T-helper 9 cell (primary cell): ENCODE data around the gene NENF.

ENCODE experiments used
- DNase-seq: peaks from one replicate; pipeline ENCODE4 v3.0.0-alpha.2; 2020

NENF gene

DNA sequence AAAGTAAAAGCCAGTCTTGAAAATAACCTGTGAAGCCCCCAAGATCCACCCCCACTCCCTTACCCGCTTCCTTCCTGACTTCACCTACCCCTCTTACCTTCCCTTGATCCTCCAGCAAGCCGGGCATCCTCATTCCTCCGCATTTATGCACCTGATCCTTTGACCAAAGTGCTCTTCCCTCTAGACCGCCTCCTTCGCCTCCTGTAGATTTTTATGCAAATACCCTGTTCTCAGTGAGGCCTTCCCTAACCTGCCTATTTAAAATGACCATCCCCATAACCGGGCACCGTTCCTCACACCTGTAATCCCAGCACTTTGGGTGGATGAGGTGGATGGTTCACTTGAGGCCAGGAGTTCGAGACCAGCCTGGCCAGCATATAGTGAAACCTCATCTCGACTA, 1.1 kb upstream of the NENF start:
- no peak for DNase-seq

DNA sequence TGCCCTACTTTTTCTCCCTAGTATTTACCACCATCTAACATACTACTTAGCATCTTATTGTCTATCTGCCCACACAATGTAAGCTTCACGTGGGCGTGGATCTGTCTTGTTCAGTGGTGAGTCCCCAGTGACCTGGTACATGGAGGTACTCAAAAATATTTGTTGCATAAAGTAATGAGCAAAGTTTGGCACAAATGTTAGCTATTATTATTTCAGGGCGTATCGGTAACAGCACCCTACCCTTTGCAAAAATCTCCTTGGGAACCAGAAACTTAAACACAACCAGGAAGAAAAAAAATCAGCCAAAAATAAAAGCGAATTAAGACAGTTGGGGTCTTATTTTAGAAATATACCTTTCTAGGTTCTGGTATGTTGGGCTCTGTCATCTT, 454 bp upstream of the NENF start:
- no peak for DNase-seq

DNA sequence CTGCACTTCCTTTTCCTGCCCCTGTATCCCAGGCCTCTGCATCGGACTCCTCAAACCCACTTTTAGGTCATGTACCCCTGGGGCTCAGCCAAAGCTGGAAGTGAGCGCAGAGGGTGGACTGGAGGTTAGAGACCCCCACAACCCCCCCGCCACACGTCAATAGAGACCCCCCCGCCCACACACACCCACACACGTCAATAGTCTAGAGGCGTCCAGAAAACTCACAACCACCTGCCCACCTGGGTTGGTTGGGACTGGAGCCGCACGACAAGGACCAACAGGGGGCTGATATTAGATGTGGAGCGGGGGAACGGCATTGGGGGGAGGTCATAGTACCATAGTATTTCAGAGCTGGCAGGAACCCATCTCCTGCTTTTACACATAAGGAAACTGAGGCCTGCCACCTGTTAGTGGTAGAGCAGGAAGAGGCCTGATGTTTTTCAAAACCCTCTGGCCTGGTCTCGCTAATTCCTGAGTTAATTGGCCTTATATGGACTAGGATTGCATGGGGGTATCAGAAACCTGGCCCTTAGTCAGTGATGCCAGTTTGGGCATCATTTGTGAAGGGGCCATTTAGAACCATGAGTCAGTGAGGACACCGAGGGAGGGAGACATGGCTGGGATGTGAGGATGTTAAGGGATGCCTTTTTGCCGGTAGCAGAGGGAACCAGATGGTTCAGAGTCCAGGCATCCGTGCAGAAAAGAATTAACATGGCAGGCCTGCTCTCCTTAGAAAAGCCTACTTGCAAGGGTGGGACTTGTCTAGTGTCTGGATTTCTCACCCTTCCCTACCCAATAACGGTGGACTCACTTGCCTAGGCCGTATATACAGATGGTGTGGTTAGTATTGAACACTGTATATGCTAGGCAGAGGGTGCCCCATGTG, 1.1 kb downstream of the NENF start:
- DNase-seq, result no peak

DNA sequence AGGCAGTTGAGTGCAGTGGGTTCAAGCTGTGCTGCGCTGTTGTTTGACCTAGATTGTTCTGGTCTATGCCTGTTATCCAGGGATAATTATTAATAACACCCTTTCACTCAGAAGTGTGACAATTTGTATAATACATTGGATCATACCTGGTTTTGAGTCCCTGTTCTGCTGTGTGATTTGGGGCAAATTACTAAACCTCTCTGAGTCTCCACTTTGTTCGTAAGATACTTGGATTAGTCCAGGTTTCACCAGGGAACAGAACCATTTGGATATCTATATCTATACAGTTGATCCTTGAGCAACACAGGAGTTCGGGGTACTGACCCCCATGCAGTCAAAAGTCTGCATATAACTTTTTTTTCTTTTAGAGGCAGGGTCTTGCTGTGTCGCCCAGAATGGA, 2.3 kb downstream of the NENF start:
- no peak for DNase-seq

DNA sequence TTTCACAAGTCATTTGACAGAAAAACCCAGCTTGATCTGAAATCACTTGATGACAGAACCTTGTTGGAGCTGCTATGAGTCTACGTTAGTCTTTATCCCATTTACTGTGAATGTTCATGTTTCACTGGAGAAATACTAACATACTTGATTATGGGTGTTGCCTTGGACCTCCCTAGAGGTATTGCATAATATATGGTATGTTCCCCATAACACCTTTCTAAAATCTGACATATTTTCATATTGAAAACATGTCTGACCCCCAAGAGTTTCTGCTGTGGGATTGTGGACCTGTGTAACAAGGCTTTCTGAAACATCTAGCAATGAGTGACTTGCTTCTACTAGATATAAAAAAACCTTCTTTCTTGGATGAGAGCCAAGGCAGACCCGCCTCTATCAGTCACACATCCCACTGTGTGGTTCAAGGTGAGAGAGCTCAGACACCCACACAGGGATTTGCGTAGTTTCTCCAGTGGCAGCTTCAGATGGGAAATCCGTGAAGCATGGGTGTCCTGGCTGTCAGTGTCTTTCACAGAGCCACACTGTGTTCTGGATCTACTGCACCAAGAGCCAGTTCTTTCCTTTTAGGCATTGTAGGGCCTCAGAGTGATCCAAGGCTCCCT, 4.6 kb downstream of the NENF start:
- DNase-seq, result no peak

DNA sequence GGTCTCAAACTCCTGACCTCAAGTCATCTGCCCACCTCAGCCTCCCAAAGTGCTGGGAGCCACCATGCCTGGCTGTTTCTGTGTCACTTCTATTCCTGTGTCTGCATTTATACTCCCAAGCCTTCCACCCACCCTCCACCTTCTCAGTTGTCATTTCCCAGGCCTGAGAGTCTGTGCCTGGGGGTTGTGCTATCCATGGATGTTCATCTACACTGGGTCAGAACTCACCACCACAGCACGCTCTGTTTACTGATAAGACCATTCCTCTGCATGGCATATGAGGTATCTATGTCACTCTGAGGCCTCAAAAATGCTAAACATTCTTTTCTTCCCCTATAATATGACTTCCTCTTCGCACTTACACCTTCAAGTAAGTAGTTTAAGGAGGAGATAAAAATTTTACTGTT, 6.1 kb downstream of the NENF start:
- no peak for DNase-seq

DNA sequence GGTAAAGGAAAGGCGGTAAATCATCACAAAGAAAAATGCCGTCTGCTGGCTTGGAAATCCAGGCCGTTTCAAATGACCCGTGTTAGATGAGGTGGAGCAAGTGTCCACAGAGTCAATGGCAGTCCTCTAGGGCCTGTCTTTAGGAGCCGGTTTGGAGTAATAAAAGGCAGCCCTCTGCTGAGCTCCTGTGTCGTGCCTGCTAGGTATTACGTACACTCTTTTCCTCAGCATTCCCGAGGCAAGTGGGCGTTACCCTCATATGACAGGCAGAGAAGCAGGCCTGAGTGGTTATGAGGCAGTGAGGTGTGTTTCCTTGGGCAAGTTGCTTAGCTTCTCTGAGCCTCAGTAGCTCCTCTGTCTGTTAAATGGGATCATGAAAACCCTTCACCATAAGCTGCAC, 7.7 kb downstream of the NENF start:
- DNase-seq, result no peak

DNA sequence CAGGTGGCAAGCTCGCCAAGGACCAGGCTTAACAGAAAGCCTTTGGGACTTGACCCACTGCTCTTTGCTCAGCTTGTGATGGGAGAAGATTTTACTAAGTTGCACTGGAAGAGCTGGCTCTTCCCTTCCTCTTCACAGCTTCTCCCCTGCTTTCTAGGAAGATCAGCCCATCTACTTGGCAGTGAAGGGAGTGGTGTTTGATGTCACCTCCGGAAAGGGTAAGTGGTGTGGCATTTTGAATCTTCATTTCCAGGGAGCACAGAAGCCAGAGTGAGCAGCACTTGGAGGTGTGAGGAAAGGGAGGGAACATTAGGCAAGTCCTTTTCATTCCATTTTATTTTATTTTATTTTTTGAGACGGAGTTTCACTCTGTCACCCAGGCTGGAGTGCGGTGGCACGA, 9.7 kb downstream of the NENF start:
- DNase-seq, result no peak

DNA sequence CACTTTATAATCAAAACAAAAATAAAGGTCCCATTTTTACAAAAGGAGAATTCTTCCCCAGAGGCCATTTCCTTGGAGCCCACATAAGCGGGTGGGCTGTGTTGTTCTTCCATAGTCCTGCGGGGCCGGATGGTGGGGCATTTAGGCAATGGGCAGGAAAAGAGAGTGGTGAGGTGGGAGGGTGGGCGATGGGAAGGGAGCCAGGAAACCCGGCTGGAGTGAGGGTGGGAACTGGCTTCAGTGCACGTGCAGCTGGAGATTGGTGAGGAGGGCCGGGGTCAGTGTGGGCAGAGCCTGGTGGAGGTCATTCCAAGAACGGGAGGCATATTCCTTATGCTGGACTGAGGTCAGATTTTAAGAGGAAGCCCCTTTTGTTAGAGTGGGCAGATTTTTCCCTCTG, 13.6 kb downstream of the NENF start:
- no peak for DNase-seq

DNA sequence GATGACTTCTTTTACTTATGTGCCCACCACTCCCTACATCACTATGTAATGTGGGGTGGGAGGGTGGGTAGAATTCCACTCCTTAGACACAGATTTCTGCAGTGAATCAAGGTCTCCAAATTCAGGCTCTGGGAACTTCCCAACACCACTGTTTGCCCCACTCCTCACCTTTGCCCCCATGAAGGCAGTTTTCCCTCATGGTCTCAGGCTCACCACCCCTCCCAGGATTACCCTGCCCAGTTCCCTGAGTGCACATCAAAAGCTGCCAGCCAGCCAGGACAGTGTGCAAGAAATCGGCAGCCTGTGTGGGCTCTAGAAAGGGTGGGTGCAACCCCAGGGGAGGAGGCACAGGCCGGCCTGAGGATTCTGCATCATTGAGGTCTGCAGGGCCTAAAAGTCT, 14.8 kb downstream of the NENF start:
- DNase-seq, result no peak

DNA sequence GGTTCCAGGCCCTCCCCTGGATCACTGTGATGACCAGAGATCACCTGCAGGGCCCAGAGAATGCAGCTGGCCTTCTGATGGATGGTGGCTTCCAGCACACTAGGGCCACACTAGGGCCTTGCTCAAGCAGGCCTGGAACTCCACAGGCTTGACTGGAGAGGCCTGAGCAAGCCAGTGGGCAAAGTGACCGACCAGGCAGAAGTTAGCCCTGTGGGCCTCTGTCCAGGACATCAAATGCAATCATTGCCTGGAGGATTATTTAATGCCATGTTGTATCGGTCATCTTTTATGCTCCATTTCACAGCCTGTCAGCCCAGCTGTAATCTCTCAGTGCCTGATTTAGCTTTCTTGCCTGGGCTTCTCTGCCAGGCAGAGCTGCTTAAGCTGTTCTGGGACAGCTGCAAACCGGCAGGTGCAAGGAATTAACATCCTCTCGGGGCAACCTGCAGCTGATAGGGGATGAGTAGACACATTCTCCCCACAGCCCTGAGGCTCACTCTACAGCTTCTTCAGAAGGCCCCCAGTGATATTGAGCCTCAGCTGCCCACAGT, 17.7 kb downstream of the NENF start:
- no peak for DNase-seq

DNA sequence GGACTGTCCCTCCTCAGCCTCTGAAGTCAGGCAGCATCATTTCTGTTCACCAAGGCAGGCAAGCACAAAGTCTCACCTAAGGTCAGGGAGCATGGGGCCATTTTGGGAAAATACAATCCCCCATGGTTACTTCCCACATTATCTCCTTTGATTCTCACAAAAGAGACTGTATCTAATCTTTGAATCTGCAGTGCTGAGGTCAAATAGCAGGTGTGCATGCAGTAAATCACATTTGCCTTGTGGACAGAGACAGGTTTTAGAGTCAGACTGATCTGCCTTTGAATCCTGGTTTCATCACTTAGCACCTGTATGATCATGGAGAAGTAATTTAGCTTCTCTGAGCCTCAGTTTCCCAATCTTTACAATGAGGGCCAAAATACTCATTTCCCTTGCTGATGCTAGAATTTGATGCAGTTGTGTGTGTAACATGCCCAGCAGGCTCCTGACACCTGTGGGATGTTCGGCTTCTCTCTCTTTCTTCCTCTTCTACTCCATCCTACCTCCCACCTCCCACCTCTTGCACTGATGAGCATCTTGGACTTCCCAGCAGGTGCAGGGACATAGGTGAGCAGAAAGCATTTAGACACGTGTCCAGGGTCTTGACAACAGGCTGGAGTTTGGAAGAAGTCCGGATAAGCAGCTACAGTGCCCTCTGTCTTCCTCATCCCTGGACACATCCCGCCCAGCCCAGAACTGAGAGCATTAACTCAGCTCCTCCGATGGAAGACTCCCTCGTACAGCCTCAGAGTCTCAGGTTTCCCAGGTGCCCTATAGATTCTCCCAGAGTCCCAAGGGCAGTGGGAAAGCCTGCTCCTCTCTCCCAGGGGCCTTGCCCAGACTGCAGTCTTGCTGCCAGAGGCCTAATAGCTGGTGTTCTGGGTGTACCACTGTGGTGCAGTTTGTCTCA, 18.9 kb downstream of the NENF start:
- DNase-seq, result no peak

DNA sequence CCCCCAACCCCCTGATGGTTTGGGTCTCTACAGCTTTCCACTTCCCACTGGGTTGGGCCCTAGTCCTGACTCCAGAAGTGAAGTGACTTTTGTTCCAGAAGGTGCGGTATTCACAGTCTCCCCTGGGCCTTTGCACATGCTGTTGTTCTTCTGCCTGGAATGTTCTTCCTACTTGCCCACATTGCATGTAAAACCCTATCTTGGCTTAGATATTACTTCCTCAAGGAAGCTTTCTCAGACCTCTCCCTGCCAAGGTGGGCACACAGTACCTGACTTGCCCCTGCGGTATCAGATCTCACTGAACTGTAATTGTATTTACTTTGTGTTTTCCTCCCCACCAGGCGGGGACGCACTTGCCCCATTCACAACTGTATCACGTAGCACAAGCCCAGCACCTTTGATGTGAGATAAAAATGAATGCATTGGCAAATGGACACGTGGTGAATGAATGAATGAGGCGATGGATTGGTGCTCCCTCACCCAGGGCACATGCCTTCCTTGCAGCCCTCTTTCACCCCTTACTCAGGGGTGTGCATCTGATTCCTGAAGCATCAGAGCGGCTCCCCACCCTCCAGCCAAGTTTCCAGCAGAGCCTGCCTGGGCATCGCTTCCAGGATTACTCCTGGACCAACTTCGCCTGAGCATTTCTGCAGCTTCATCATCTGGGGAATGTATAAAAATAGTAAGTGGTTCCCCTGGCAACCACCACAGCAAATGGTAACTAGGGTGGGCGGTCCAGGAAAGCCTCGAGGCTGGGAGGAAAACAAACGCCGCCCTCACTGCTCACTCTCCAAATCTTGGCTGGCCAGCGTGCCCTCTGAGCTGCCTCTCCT, 19.8 kb downstream of the NENF start:
- DNase-seq, result no peak

DNA sequence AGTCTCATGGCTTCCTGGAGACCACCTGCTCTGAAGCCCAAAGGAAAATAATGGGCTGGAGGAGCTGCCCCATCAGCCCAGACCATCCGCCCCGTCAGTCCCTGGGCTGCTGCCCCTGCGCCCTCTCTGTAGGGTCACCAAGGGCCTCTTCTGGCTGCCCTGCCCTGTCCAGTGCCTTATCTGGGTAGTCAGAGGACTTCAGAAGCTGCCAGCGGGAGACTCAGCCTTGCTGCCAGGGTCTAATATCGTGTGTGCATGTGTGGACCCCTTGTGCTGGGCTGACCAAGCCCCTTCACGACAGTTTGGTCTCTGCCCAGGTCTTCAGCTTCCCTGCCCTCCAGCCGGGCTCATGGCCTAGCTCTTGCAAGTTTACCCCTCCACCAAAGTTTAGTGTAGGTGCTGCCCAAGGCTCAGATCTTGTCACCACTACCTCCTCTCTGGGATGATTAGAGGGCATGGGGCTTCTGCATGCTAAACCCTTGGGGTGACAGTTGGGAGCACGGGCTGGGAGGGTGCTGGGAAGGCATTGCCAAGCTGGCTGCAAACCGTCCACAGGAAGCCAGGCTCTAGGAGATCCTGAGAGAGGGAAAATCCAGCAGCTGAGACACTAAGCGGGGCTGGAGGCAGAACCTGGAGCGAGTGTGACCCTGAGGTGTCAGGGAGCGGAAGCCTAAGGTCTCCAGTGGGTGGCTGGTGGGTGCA, 20.6 kb downstream of the NENF start:
- DNase-seq, result no peak

DNA sequence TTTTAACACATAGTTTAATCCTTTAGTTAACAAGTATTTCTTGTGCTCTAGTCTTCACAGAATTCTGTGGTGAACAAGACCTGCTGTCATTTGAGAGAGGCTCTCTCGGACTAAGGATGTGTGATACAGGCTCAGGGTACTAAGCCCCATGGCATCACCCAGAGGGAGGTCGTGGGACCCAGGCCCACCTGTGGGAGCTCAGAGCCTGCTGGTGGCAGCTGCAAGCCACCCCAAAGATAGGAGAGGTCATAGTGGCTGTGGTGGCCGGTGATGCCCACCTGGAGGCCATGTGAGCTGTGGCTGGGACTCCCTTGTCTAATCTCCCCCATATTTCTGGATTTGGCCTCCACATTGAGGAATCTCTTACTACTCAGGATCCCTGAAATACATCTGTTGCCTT, 22.0 kb downstream of the NENF start:
- no peak for DNase-seq

DNA sequence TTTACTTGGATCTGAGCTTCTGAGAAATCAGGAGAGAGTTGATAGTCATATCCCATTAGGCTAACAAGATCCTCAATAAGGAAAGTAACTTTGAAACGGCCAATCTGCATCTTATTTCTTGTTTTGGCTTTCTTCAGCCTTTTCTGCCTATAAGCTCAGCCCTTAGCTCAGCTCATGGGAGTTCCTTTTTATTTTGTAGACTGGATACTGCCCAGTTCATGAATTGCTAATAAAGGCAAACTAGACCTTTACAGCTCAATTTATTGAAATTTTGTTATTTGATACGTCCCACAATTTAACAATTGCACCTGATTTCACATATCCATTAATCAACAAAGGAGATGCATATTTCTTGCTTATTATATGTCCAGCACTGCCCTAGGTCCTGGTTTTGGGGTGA, 22.7 kb downstream of the NENF start:
- DNase-seq, result no peak

DNA sequence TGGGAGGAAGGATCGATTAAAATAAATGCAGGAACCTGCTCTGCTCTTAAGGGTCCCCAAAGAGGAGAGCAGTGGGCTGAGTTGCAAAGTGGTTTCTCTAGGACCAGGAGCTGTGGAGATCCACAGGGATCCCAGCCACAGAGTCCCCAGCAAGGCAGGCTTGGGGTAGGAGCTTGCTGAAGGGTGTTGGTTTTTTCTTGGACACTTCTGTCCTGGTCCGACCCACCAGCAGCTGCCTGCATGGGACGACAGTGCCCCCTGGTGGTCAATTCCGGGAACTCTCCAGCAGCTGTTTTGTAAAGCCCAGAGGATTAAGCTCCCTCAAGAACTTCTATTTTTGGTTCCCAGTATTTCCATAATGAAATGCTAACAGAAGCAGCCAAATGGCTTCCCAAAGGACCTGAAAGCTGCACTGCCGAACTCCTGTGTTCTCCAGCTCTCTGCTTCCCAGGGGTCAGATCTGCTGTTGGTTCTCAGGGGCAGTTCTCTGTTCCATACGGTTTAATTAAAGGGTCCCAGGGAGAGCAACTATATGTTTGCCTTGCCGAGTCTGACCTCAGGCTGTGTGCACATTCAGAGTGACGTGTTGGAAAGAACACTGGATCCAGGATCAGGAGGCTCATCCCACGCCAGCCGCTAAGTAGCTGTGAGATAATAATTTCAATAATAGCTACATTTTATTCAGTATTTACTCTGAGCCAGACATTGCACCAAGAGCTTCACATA, 23.2 kb downstream of the NENF start:
- DNase-seq, result peak; percentile 81

DNA sequence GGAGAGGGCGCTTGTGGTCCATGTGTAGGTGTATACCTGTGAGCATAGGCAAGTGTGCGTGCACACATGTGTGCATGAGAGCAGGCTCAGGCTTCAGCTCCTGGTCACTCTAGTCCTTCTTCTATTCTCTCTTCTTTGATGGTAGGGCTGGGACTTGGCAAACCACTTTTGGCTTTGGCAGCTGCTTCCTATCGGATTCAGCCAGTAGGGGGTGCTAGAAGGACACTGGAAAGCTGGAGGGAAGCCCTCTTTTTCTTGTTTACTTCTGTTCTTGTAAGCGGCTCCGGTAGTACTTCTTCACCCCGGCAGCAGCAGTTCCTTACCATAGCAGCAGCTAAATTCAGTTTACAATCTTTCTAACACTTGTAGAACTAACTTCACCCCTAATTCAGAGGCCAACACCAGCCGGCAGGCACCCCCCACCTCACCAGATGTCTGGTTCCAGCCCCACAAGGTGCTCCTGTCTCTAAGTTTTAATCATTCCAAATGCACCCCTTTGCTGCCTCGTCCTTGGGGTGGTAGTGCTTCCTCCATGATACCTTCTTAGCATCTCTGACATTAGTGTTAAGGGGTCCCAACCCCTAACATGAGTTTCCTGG, 25.1 kb downstream of the NENF start:
- peak; percentile 31 for DNase-seq

DNA sequence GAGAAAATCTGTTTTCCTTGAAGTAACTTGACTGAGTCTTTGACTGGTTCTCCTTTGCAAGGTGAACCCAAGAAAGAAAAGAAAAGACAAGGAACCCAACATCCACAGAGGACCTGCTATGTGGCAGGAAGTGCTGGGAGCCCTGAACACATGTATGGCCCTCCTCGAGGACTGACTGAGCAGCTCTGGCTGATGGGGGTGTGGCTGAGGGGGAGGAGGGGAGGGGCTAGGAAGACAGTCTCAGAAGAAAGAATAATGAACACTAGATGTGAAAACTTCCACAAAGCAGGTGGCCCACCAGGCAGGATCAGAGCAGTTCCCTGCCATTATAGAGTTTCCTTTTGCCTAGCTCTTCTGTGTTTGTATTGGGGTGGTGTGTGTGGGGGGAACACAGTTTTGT, 26.1 kb downstream of the NENF start:
- DNase-seq, result no peak

DNA sequence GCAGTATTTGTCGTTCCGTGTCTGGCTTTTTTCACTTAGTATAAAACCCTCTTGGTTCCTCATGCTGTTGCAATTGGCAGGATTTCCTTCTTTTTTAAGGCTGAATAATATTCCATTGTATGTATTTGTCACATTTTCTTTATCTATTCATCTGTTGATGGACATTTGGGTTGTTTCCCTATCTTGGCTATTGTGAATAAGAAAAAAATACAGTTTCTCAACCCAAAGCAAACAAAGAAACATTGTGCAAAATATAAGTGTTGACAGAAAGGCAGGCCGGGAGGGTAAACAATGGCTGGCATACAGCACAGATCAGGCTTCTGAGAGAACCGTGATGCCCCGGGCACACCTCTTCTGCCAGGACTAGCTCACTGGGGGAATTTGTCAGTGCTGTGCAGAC, 26.9 kb downstream of the NENF start:
- DNase-seq, result no peak

DNA sequence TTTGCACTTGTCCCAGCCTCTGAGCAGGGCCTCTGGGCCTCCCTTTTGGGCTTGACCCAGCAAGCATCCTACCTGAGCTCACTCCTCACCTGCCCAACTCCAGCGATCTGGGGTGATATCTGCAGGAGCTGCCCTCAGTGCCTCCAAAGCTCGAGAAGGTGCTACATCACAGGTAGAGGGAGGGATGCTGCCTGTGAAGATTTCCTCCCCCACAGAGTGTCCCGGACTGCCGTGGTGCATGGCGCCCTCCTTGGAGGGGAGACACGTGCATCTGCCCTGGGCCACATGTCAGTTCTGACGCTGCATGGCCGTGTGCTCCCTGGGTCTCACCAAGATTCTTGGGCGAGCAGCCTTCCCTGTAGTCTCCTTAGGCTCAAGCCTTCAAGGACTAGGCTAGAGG, 27.7 kb downstream of the NENF start:
- no peak for DNase-seq
